ENCODE data around the gene OR13C5. TPM values are rescaled to one million over a fixed set of nuclear protein-coding genes. Genes with fewer than 3 reads are reported as not detected.

Gene OR13C5
- total and polyA plus RNA-seq, 4 donors: not detected

DNA sequence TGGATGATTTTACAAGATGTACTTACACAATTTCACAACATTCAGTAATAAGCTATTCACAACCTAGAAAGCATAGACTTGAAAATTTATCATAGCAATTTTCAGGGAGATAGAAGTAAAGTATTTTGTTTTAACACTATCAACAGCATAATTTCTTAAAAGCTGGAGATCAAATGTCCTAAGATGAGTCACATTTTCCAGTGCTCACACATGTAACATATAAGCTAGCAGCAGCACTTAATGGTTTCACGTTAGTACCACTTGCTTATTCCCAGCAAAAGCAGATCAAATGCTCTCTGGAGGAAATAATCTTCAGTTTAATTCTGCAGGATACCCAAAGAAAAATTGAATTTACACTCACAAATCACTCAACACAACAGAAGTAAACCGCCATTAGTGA, 23.8 kb downstream of the OR13C5 start:
- H3K9ac ChIP-seq (ENCODE audit: low read depth in 1 of 2, low read length in 2 of 2): no peak overlapping the region
- no peak for TF ChIP-seq RAD21 (IDR thresholded peaks at IDR 0.05)
- TF ChIP-seq JUND (IDR thresholded peaks at IDR 0.05): no peak
- TF ChIP-seq, protein P1, sequence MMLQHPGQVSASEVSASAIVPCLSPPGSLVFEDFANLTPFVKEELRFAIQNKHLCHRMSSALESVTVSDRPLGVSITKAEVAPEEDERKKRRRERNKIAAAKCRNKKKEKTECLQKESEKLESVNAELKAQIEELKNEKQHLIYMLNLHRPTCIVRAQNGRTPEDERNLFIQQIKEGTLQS (IDR thresholded peaks at IDR 0.05): no peak
- TF ChIP-seq GABPA (IDR thresholded peaks at IDR 0.05 in 1 of 2, conservative IDR thresholded peaks at IDR 0.05 in 1 of 2): no peak
- no peak for TF ChIP-seq HNF4A (conservative IDR thresholded peaks at IDR 0.05)
- no peak for TF ChIP-seq TAF1 (conservative IDR thresholded peaks at IDR 0.05)
- TF ChIP-seq, protein P2, sequence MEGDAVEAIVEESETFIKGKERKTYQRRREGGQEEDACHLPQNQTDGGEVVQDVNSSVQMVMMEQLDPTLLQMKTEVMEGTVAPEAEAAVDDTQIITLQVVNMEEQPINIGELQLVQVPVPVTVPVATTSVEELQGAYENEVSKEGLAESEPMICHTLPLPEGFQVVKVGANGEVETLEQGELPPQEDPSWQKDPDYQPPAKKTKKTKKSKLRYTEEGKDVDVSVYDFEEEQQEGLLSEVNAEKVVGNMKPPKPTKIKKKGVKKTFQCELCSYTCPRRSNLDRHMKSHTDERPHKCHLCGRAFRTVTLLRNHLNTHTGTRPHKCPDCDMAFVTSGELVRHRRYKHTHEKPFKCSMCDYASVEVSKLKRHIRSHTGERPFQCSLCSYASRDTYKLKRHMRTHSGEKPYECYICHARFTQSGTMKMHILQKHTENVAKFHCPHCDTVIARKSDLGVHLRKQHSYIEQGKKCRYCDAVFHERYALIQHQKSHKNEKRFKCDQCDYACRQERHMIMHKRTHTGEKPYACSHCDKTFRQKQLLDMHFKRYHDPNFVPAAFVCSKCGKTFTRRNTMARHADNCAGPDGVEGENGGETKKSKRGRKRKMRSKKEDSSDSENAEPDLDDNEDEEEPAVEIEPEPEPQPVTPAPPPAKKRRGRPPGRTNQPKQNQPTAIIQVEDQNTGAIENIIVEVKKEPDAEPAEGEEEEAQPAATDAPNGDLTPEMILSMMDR (IDR thresholded peaks at IDR 0.05; ENCODE audit: low read depth, low read length, missing input control): no peak
- no peak for TF ChIP-seq RXRA (IDR thresholded peaks at IDR 0.05)
- no peak for TF ChIP-seq EGR1 (IDR thresholded peaks at IDR 0.05; ENCODE audit: low read depth in 2 of 2)
- no peak for TF ChIP-seq NR2F2 (IDR thresholded peaks at IDR 0.05)
- TF ChIP-seq, protein P3, sequence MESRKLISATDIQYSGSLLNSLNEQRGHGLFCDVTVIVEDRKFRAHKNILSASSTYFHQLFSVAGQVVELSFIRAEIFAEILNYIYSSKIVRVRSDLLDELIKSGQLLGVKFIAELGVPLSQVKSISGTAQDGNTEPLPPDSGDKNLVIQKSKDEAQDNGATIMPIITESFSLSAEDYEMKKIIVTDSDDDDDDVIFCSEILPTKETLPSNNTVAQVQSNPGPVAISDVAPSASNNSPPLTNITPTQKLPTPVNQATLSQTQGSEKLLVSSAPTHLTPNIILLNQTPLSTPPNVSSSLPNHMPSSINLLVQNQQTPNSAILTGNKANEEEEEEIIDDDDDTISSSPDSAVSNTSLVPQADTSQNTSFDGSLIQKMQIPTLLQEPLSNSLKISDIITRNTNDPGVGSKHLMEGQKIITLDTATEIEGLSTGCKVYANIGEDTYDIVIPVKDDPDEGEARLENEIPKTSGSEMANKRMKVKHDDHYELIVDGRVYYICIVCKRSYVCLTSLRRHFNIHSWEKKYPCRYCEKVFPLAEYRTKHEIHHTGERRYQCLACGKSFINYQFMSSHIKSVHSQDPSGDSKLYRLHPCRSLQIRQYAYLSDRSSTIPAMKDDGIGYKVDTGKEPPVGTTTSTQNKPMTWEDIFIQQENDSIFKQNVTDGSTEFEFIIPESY (IDR thresholded peaks at IDR 0.05): no peak
- H3K27ac ChIP-seq (ENCODE audit: low read depth in 1 of 2, low read length in 2 of 2): no peak overlapping the region
- no peak overlapping the region for H3K4me3 ChIP-seq (ENCODE audit: low read depth in 1 of 3, low read length in 3 of 3)
- no peaks in the 10 kb centered on the region for H3K4me1 ChIP-seq (ENCODE audit: control insufficient read depth in 4 of 4, insufficient read depth in 4 of 4, low read length in 3 of 4)
- 75% methylated on average over 2 of the region's 2 CpGs for WGBS
- no peaks in the 10 kb centered on the region for H3K36me3 ChIP-seq (ENCODE audit: control insufficient read depth in 4 of 4, insufficient read depth in 3 of 4, low read depth in 1 of 4, low read length in 3 of 4)
- no peak for DNase-seq (ENCODE audit: low spot score)
- peaks cover 0 to 8% (median 5%) of the 10 kb centered on the region in 4 donors for H3K9me3 ChIP-seq (ENCODE audit: control insufficient read depth in 4 of 4, low read length in 3 of 4)
- no peaks in the 10 kb centered on the region for H3K27me3 ChIP-seq (ENCODE audit: control insufficient read depth in 4 of 4, insufficient read depth in 4 of 4, low read length in 3 of 4)

DNA sequence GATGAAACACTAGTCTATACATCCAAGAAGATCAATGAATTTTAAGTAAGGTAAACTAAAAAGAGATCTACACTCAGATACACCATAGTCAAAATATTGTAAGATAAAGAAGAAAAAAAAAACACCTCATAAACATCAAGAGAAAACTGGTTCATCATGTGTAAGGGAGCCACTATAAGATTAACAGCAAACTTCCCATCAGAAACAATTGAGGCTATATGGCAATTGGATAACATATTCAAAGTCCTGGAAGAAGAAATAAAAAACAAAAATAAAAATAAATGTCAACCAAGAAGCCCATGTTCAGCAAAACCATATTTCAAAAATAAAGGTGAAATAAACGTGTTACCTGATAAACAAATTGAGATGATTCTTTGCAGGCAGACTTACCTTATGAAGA, 26.6 kb downstream of the OR13C5 start:
- Histone ChIP-seq H3K9me3 (ENCODE audit: control insufficient read depth in 4 of 4, low read length in 3 of 4) (peaks cover 0 to 8% (median 5%) of the 10 kb centered on the region in 4 donors), H3K27me3 (ENCODE audit: control insufficient read depth in 4 of 4, insufficient read depth in 4 of 4, low read length in 3 of 4) (no peaks in the 10 kb centered on the region), H3K27ac (ENCODE audit: low read depth in 1 of 2, low read length in 2 of 2) (no peak overlapping the region), H3K36me3 (ENCODE audit: control insufficient read depth in 4 of 4, insufficient read depth in 3 of 4, low read depth in 1 of 4, low read length in 3 of 4) (no peaks in the 10 kb centered on the region), H3K4me3 (ENCODE audit: low read depth in 1 of 3, low read length in 3 of 3) (no peak overlapping the region), H3K4me1 (ENCODE audit: control insufficient read depth in 4 of 4, insufficient read depth in 4 of 4, low read length in 3 of 4) (no peaks in the 10 kb centered on the region), H3K9ac (ENCODE audit: low read depth in 1 of 2, low read length in 2 of 2) (no peak overlapping the region)
- 57% methylated on average over 1 of the region's 1 CpG for WGBS
- no peak for TF ChIP-seq FOXA2 (IDR thresholded peaks at IDR 0.05)
- TF ChIP-seq, protein P2 (IDR thresholded peaks at IDR 0.05; ENCODE audit: low read depth, low read length, missing input control): no peak
- TF ChIP-seq RXRA (IDR thresholded peaks at IDR 0.05): no peak
- TF ChIP-seq GABPA (IDR thresholded peaks at IDR 0.05 in 1 of 2, conservative IDR thresholded peaks at IDR 0.05 in 1 of 2): no peak
- TF ChIP-seq RAD21 (IDR thresholded peaks at IDR 0.05): no peak
- TF ChIP-seq HNF4G (IDR thresholded peaks at IDR 0.05): no peak
- TF ChIP-seq, protein P4, sequence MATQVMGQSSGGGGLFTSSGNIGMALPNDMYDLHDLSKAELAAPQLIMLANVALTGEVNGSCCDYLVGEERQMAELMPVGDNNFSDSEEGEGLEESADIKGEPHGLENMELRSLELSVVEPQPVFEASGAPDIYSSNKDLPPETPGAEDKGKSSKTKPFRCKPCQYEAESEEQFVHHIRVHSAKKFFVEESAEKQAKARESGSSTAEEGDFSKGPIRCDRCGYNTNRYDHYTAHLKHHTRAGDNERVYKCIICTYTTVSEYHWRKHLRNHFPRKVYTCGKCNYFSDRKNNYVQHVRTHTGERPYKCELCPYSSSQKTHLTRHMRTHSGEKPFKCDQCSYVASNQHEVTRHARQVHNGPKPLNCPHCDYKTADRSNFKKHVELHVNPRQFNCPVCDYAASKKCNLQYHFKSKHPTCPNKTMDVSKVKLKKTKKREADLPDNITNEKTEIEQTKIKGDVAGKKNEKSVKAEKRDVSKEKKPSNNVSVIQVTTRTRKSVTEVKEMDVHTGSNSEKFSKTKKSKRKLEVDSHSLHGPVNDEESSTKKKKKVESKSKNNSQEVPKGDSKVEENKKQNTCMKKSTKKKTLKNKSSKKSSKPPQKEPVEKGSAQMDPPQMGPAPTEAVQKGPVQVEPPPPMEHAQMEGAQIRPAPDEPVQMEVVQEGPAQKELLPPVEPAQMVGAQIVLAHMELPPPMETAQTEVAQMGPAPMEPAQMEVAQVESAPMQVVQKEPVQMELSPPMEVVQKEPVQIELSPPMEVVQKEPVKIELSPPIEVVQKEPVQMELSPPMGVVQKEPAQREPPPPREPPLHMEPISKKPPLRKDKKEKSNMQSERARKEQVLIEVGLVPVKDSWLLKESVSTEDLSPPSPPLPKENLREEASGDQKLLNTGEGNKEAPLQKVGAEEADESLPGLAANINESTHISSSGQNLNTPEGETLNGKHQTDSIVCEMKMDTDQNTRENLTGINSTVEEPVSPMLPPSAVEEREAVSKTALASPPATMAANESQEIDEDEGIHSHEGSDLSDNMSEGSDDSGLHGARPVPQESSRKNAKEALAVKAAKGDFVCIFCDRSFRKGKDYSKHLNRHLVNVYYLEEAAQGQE (IDR thresholded peaks at IDR 0.05): no peak
- no peak for TF ChIP-seq TAF1 (conservative IDR thresholded peaks at IDR 0.05)
- no peak for TF ChIP-seq YY1 (IDR thresholded peaks at IDR 0.05)
- no peak for TF ChIP-seq EGR1 (IDR thresholded peaks at IDR 0.05; ENCODE audit: low read depth in 2 of 2)
- no peak for TF ChIP-seq SP1 (IDR thresholded peaks at IDR 0.05)
- TF ChIP-seq, protein P3 (IDR thresholded peaks at IDR 0.05): no peak
- TF ChIP-seq, protein P5, sequence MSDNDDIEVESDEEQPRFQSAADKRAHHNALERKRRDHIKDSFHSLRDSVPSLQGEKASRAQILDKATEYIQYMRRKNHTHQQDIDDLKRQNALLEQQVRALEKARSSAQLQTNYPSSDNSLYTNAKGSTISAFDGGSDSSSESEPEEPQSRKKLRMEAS (IDR thresholded peaks at IDR 0.05): no peak
- TF ChIP-seq NR2F2 (IDR thresholded peaks at IDR 0.05): no peak
- TF ChIP-seq, protein P1 (IDR thresholded peaks at IDR 0.05): no peak
- DNase-seq (ENCODE audit: low spot score): no peak

All from liver (tissue), 9 donors.